Endothelial cell (in vitro differentiated cells): ENCODE data around the gene TMEM63A. TPM values are rescaled to one million over a fixed set of nuclear protein-coding genes. Genes with fewer than 3 reads are reported as not detected.

Source experiments
- DNase-seq: peaks from one replicate; pipeline ENCODE4 v3.0.0; 2021; ENCODE audit warnings: low spot score
- H3K27ac Mint-ChIP-seq: one replicate; pipeline ENCODE4 v1.8.0; 2021; ENCODE audit warnings: mixed read lengths, inconsistent platforms; ENCODE audit not compliant: unreplicated experiment
- H3K27me3 Mint-ChIP-seq: one replicate; pipeline ENCODE4 v1.8.0; 2021; ENCODE audit warnings: mild to moderate bottlenecking, moderate library complexity, mixed read lengths, inconsistent platforms; ENCODE audit not compliant: unreplicated experiment
- H3K36me3 Mint-ChIP-seq: one replicate; pipeline ENCODE4 v1.8.0; 2021; ENCODE audit warnings: mild to moderate bottlenecking, low read depth, mixed read lengths, inconsistent platforms; ENCODE audit not compliant: unreplicated experiment
- H3K4me1 Mint-ChIP-seq: one replicate; pipeline ENCODE4 v1.8.0; 2021; ENCODE audit warnings: mild to moderate bottlenecking, mixed read lengths, inconsistent platforms; ENCODE audit not compliant: unreplicated experiment
- H3K4me3 Mint-ChIP-seq: one replicate; pipeline ENCODE4 v1.8.0; 2021; ENCODE audit warnings: mild to moderate bottlenecking, mixed read lengths, inconsistent platforms; ENCODE audit not compliant: unreplicated experiment
- H3K9me3 Mint-ChIP-seq: one replicate; pipeline ENCODE4 v1.8.0; 2021; ENCODE audit warnings: mixed read lengths, inconsistent platforms; ENCODE audit not compliant: unreplicated experiment
- CTCF ChIP-seq: fragments of 200-600 bp; sonication (generic); IDR thresholded peaks from one replicate; pipeline ENCODE4 v1.5.0; 2021; ENCODE audit warnings: antibody characterized with exemption; ENCODE audit not compliant: unreplicated experiment
- total RNA-seq: library from RNA; stranded (reverse); fragmentation: NEBNext Ultra II Directional; extraction: Animal tissue kit (Norgen Biotek cat#: 25700); gene quantifications from one replicate; pipeline ENCODE4 v1.2.1, GENCODE V29; 2021; ENCODE audit not compliant: unreplicated experiment

The TMEM63A gene
- total RNA-seq, 1 donor from 2014 or later = 79.9 TPM

GRCh38 chr1:225860876-225861441 is 21.2 kb downstream of the TMEM63A start:
- peaks cover 20% of the 10 kb centered on the region for H3K36me3 Mint-ChIP-seq
- peaks cover 10% of the 10 kb centered on the region for H3K27me3 Mint-ChIP-seq
- H3K9me3 Mint-ChIP-seq = no peaks in the 10 kb centered on the region
- no peak overlapping the region for H3K27ac Mint-ChIP-seq
- DNase-seq = no peak
- no peak for TF ChIP-seq CTCF
- H3K4me1 Mint-ChIP-seq = peaks cover 5% of the 10 kb centered on the region
- H3K4me3 Mint-ChIP-seq = peak overlapping the region; percentile 38

GRCh38 chr1:225860107-225860506 is 22.1 kb downstream of the TMEM63A start:
- no peak for DNase-seq
- no peaks in the 10 kb centered on the region for H3K9me3 Mint-ChIP-seq
- no peak overlapping the region for H3K27ac Mint-ChIP-seq
- H3K36me3 Mint-ChIP-seq = peaks cover 15% of the 10 kb centered on the region
- TF ChIP-seq CTCF = no peak
- peaks cover 5% of the 10 kb centered on the region for H3K4me1 Mint-ChIP-seq
- H3K27me3 Mint-ChIP-seq = peaks cover 10% of the 10 kb centered on the region
- no peak overlapping the region for H3K4me3 Mint-ChIP-seq

- DNase-seq = no peak
- no peak overlapping the region for H3K27ac Mint-ChIP-seq
- no peaks in the 10 kb centered on the region for H3K9me3 Mint-ChIP-seq
- H3K4me3 Mint-ChIP-seq = no peak overlapping the region
- peaks cover 5% of the 10 kb centered on the region for H3K4me1 Mint-ChIP-seq
- no peak for TF ChIP-seq CTCF
- H3K36me3 Mint-ChIP-seq = peaks cover 20% of the 10 kb centered on the region
- peaks cover 10% of the 10 kb centered on the region for H3K27me3 Mint-ChIP-seq
These were observed 23.0 kb downstream of the TMEM63A start for GRCh38 chr1:225859151-225859550.

- no peak for TF ChIP-seq CTCF
- H3K27me3 Mint-ChIP-seq = peaks cover 7% of the 10 kb centered on the region
- no peaks in the 10 kb centered on the region for H3K9me3 Mint-ChIP-seq
- peaks cover 38% of the 10 kb centered on the region for H3K36me3 Mint-ChIP-seq
- no peak overlapping the region for H3K27ac Mint-ChIP-seq
- DNase-seq = no peak
- H3K4me3 Mint-ChIP-seq = no peak overlapping the region
- peaks cover 5% of the 10 kb centered on the region for H3K4me1 Mint-ChIP-seq
These were observed 24.9 kb downstream of the TMEM63A start for GRCh38 chr1:225857256-225857655.

- Mint-ChIP-seq H3K9me3 (no peaks in the 10 kb centered on the region), H3K4me3 (no peak overlapping the region), H3K4me1 (no peaks in the 10 kb centered on the region), H3K36me3 (peaks cover 45% of the 10 kb centered on the region), H3K27me3 (no peaks in the 10 kb centered on the region), H3K27ac (no peak overlapping the region)
- TF ChIP-seq CTCF = peak; percentile 24
- no peak for DNase-seq
These were observed 26.5 kb downstream of the TMEM63A start for GRCh38 chr1:225855503-225856300.
